ENCODE data around the gene ATP6V0D1. TPM values are rescaled to one million over a fixed set of nuclear protein-coding genes. Genes with fewer than 3 reads are reported as not detected.

Gene ATP6V0D1
- polyA plus RNA-seq, 3 donors, result 81.3 to 100 (median 90.2) TPM

DNA sequence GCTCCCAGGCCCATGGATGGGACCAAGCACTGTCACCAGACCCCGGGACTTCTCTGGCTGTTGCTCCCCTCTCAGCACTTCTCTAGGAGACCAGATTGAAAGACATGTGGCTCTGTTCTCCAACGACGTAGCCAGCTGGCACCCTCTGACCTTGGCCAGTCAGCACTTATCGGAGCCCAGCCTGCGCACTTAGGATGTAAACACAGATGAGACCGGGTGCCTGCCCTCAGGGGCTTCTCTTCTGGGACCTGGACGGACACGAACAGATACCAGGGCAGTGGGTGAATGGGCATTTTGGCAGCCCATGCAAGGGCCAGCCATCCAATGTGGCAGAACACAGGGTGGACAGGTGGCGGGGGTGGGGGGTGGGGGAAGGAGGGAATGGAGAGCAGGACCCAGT lies 71.3 kb downstream of the ATP6V0D1 start:
- DNase-seq, result no peak

DNA sequence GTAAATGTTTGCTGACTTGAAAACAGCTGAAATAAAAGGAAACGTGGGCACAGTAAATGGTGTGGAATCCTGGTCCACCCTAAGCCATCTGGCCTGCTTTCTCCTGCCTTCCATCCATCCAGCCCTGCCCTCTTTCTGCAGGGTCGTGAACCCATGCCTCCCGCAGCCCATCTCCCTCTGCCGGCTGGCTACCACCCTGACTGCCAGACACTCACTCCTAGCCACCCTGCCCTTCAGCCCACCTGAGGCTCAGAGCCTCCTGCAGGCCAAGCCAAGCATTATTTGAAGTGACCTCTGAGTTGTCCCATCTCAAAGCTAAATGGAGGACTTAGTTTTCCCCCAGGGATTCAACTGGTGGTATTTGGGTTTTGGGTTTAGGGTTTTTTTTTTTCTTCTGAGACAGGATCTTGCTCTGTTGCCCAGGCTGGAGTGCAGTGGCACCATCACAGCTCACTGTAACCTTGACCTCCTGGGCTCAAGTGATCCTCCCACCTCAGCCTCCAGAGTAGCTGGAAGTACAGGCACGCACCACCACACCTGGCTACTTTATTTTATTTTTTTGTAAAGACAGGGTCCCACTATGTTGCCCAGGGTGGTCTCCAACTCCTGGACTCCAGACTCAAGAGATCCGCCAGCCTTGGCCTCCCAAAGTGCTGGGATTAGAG lies 73.0 kb downstream of the ATP6V0D1 start:
- no peak for DNase-seq

- no peak for DNase-seq
Measured at GRCh38 chr16:67407176-67407787, 73.7 kb downstream of the ATP6V0D1 start.

DNA sequence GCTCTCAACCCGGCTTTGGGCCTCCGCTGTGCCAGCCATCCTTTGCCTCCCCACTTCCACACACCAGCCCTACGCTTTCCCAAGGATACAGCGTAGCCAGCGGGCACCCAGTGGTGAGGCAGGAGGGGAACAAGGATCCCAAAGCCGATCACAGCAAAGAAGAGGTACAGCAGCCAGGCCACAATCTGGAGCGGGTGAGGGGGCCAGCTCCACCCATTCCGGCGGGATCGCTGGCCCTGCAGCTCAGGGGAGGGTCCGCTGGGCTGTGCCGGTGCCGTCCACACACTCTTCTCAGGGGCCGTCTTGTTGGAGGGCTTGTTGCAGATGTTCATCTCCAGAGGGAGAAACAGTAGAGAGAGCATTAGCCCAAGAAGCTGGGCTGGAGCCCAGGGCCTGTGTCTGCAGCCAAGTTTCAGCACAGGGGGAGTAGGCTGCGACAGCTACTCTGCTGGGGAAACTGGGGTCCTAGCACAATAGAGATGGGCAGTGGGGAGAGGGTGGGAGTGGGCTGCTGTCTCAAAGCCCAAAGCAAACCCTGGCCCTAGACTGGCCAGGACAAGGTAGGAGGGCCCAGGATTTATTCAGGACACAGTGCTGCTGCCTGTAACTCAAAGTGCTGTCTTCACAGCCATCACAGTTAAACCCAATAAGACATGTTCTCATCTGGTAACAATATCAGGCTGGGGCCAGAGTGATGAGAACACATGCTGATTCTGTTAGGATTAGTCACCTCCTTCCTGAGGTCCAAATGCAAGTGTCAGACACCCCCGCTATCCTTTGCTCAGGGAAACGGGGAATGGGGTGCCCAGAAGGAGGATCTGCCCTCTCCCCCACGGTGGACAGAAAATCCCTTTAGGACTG lies 74.6 kb downstream of the ATP6V0D1 start:
- DNase-seq, result no peak

- no peak for DNase-seq
Measured at GRCh38 chr16:67405336-67405735, 75.6 kb downstream of the ATP6V0D1 start.

DNA sequence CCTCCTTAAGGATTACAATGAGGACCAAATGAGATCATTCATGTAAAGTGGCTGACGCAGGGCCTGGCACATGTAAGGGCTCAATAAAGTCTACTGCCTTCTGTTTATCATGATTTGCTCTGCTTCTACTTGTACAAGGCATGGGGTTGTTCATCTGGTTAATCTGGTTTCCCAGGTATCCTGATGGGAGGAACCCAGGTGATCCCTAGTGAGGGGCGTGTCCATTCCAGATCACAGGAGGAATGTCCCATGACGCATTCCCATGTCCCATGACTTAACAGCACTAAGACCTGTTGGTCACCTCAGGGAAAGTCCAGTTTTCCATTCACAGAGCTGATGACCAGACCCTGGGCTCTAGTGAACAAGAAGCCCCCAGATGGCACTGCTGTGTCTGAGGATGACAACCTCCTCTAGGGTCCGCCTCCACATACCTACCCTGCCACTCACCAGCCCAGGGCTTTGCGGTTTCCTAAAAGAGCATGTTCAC lies 76.2 kb downstream of the ATP6V0D1 start:
- no peak for DNase-seq

DNA sequence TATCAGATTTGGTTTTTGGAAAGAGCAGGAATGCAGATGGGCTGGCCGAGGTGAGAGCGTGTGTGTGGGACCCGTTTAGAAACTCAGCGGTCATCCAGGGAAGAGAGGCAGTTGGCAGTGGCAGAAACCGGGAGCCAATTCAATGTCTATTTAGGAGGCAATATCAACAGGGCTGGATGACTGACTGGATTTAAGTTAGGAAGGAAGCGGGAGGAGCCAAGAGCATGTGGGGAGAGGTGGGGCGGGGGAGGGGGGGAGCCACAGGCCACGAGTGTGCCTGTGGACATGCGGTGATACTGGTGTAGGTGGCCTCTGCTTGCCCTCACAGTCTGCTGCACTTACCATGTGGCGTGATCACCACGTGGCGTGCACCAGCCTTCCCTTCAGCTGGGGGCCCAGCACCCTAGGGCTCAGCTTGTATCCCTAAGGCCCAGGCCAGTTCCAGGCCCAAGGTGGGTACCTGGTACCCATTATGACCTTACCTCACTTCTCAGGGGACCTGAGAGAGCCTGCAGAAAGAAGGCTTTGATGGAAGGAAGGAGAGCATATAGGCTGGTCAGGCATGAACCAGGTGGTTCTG lies 76.9 kb downstream of the ATP6V0D1 start:
- no peak for DNase-seq

DNA sequence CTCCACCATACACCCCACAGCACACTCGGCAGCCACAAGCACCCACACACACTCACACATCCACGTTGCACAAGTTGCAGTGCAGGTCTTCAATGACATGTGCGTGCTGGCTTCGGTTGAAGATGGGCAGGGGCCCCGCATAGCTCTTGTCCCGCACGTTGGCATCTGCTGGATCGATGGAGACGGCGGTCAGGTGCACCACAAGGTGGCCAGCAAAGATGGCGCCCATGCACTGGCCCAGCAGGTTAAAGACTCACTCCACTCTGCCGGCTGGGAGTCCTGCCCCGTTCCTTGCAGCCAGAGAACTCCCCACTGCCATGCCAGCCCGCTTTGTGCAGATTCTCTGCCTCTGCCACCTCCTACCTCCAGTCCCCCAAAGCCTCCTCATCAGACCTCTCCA lies 80.1 kb downstream of the ATP6V0D1 start:
- no peak for DNase-seq

- no peak for DNase-seq
Measured at GRCh38 chr16:67399749-67400704, 80.9 kb downstream of the ATP6V0D1 start.

DNA sequence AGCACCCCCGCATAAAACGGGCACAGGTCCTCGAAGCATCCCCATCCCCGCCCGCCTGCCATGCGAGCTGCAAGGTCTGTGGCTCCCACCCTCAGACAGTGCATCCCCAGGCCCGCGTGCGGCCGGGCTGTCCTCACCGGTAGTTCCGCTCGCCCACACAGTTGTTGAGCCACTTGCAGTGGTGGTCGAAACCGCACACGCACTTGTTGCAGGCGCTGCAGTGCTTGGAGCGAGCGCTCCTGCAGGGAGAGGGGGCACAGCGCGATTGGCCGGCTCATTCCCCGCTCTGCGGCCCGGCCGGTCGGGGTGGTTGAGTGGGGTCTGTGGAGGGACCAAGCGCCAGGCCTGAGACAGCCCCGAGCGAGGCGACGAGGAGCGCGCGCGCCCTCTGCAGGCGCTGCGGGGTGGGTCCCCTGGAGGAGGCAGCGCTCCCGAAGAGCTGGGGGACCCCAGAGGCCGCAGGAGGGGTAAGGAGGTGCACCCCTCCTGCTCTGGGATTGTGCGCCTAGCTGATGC lies 81.7 kb downstream of the ATP6V0D1 start:
- peak; percentile 54 for DNase-seq

- DNase-seq, result no peak
Measured at GRCh38 chr16:67398546-67399217, 82.3 kb downstream of the ATP6V0D1 start.

- peak; percentile 46 for DNase-seq
Measured at GRCh38 chr16:67397812-67398545, 83.0 kb downstream of the ATP6V0D1 start.

DNA sequence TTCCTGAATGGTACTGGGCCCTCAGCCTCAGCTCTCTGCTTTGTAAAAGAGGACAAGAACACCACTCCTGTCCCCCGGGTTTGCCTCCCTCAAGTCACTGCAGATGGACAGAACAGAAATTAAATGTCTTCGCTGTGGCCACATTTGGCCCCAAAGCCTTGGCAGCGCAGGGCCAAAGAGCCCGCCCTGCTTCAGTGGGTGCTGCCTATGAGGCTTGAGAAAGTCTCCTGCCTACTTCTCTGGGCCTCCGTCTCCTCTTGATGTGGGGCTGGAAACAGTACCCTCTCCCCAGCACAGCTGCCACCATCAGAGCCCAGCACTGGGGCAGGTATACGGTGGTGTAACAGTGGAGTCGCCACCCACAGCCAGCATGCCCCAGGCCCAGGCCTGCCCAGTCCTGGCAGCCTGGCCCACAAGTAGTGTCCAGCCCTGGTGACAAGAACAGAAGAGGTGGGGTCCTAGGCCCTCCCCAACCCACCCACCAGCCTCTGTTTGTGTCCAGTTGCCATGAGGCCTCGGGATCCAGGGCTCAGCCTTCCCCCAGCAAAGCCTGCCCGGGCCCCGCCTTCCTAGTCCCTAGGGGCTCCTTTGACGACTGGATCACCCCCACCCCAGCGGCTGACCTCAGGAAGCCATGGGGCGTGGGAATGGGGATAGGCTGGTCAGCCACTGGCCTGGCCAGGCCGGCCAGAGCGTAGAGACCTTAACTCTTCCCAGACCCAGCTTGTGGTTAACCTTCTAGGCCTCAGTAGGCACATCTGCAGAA lies 83.7 kb downstream of the ATP6V0D1 start:
- DNase-seq, result no peak

- DNase-seq, result peak; percentile 92
Measured at GRCh38 chr16:67396159-67397035, 84.6 kb downstream of the ATP6V0D1 start.

- no peak for DNase-seq
Measured at GRCh38 chr16:67395458-67396158, 85.3 kb downstream of the ATP6V0D1 start.

GRCh38 chr16:67395105-67395457 lies 85.9 kb downstream of the ATP6V0D1 start:
- no peak for DNase-seq
